HG02642 (cell line): Measurements from ENCODE around the gene HNF1A.

Source experiments
- ATAC-seq: cut with Tn5 transposase; IDR thresholded peaks from one replicate; pipeline ENCODE4 v1.9.1; 2021; ENCODE audit warnings: mild to moderate bottlenecking; ENCODE audit not compliant: unreplicated experiment, poor library complexity

HNF1A gene

GRCh38 chr12:120983759-120984158 lies 5.4 kb downstream of the HNF1A start:
- no peak for ATAC-seq

- no peak for ATAC-seq
These were observed 6.1 kb downstream of the HNF1A start for GRCh38 chr12:120984351-120984898.

GRCh38 chr12:120988234-120988633 lies 9.9 kb downstream of the HNF1A start:
- ATAC-seq: no peak

GRCh38 chr12:120988658-120989057 lies 10.3 kb downstream of the HNF1A start:
- no peak for ATAC-seq

GRCh38 chr12:120989687-120990086 lies 11.3 kb downstream of the HNF1A start:
- no peak for ATAC-seq

GRCh38 chr12:120990487-120991055 lies 12.2 kb downstream of the HNF1A start:
- ATAC-seq: no peak

GRCh38 chr12:120991965-120992364 lies 13.6 kb downstream of the HNF1A start:
- no peak for ATAC-seq

GRCh38 chr12:120992989-120993388 lies 14.6 kb downstream of the HNF1A start:
- ATAC-seq: no peak

- ATAC-seq: no peak
These were observed 15.2 kb downstream of the HNF1A start for GRCh38 chr12:120993496-120993895.

- ATAC-seq: no peak
These were observed 15.7 kb downstream of the HNF1A start for GRCh38 chr12:120994059-120994458.

- no peak for ATAC-seq
These were observed 16.4 kb downstream of the HNF1A start for GRCh38 chr12:120994589-120995337.

- no peak for ATAC-seq
These were observed 17.9 kb downstream of the HNF1A start for GRCh38 chr12:120996133-120996746.

GRCh38 chr12:120997448-120997847 lies 19.1 kb downstream of the HNF1A start:
- ATAC-seq: no peak

GRCh38 chr12:120998435-120998834 lies 20.1 kb downstream of the HNF1A start:
- ATAC-seq: no peak

GRCh38 chr12:120999191-121000120 lies 21.1 kb downstream of the HNF1A start:
- ATAC-seq: no peak

- no peak for ATAC-seq
These were observed 22.2 kb downstream of the HNF1A start for GRCh38 chr12:121000530-121000929.

- ATAC-seq: no peak
These were observed 22.7 kb downstream of the HNF1A start for GRCh38 chr12:121001060-121001459.

- no peak for ATAC-seq
These were observed 23.6 kb downstream of the HNF1A start for GRCh38 chr12:121001841-121002483.

- ATAC-seq: no peak
These were observed 25.3 kb downstream of the HNF1A start for GRCh38 chr12:121003650-121004049.
